Measurements from ENCODE around the gene SAMD15.

- TF ChIP-seq EZH2phosphoT487 (conservative IDR thresholded peaks at IDR 0.05; ENCODE audit: low read length) (no peak), CTCF (IDR thresholded peaks at IDR 0.05; ENCODE audit: insufficient read depth, low read length, poor library complexity, severe bottlenecking) (no peak)
Observed at GRCh38 chr14:77342726-77343397, 34.3 kb upstream of the SAMD15 start.

Data from SU-DHL-6 (cell line).